Osteoblast (primary cell): ENCODE data around the gene NIPAL1. TPM values are rescaled to one million over a fixed set of nuclear protein-coding genes. Genes with fewer than 3 reads are reported as not detected.
A peak's percentile ranks its signal among the peaks of the same experiment; 100 is the strongest.

Source experiments
- DNase-seq: peaks from one replicate; pipeline ENCODE4 v3.0.0; 2011; ENCODE audit warnings: low spot score, mixed read lengths; ENCODE audit not compliant: insufficient read length; ENCODE audit errors: missing footprints
- H2AFZ ChIP-seq: 2 replicates; pipeline ENCODE4 v1.6.0; 2011; ENCODE audit warnings: mild to moderate bottlenecking, low read length
- H3K27ac ChIP-seq: 2 replicates; pipeline ENCODE4 v1.5.1; 2011; ENCODE audit warnings: mild to moderate bottlenecking, low read depth, low read length, moderate library complexity
- H3K27me3 ChIP-seq: 2 replicates; pipeline ENCODE4 v1.6.0; 2012; ENCODE audit warnings: mild to moderate bottlenecking, control low read depth, inconsistent platforms, low read length, moderate library complexity; ENCODE audit not compliant: insufficient read depth
- H3K36me3 ChIP-seq: 2 replicates; pipeline ENCODE4 v1.5.1; 2011; ENCODE audit warnings: mild to moderate bottlenecking, low read length, control low read depth, moderate library complexity; ENCODE audit not compliant: insufficient read depth
- H3K4me1 ChIP-seq: 2 replicates; pipeline ENCODE4 v1.5.1; 2011; ENCODE audit warnings: mild to moderate bottlenecking, low read length, control low read depth, moderate library complexity; ENCODE audit not compliant: insufficient read depth
- H3K4me2 ChIP-seq: 2 replicates; pipeline ENCODE4 v1.6.0; 2011; ENCODE audit warnings: mild to moderate bottlenecking, low read length; ENCODE audit not compliant: insufficient read depth
- H3K4me3 ChIP-seq: fragments of 200-600 bp; sonication (generic); 3 replicates; pipeline ENCODE4 v1.5.1; 2012; ENCODE audit warnings: mild to moderate bottlenecking, low read length, inconsistent platforms; ENCODE audit not compliant: insufficient read depth
- H3K79me2 ChIP-seq: 2 replicates; pipeline ENCODE4 v1.6.0; 2012; ENCODE audit warnings: mild to moderate bottlenecking, low read length, control low read depth, inconsistent platforms; ENCODE audit not compliant: insufficient read depth
- H3K9me3 ChIP-seq: 2 replicates; pipeline ENCODE4 v1.5.1; 2011; ENCODE audit warnings: low read depth, low read length, control low read depth
- H4K20me1 ChIP-seq: 2 replicates; pipeline ENCODE4 v1.6.0; 2012; ENCODE audit warnings: mild to moderate bottlenecking, low read length, control low read depth; ENCODE audit not compliant: insufficient read depth
- CTCF ChIP-seq: IDR thresholded peaks from 2 replicates; pipeline ENCODE4 v1.5.1; 2011; ENCODE audit warnings: mild to moderate bottlenecking, low read depth, low read length, moderate library complexity; ENCODE audit errors: extremely low read depth
- total RNA-seq: library from RNA; depleted of rRNA; stranded (reverse); fragments of >200 nt; gene quantifications from 2 replicates; pipeline ENCODE4 v1.2.3, GENCODE V29; 2012

NIPAL1 gene
- under 0.01 and 0.29 TPM in 2 replicates for total RNA-seq

- H3K27ac ChIP-seq, result peak within 1 kb of the TSS; percentile 15
- H3K79me2 ChIP-seq, result no peaks in the 10 kb centered on the region
- peaks cover 14% of the 10 kb centered on the region for H3K4me1 ChIP-seq
- H4K20me1 ChIP-seq, result no peaks in the 10 kb centered on the region
- no peaks in the 10 kb centered on the region for H3K9me3 ChIP-seq
- no peaks in the 10 kb centered on the region for H3K36me3 ChIP-seq
- peak within 1 kb of the TSS; percentile 93 for H2AFZ ChIP-seq
- H3K4me2 ChIP-seq, result peak within 1 kb of the TSS; percentile 98
- peak; percentile 94 for DNase-seq
- TF ChIP-seq CTCF, result peak; percentile 35
- peaks cover 9% of the 10 kb centered on the region for H3K27me3 ChIP-seq
- peak within 1 kb of the TSS; percentile 75 for H3K4me3 ChIP-seq
These were observed at the start of gene NIPAL1, which contains the start of gene CNGA1 for GRCh38 chr4:48016141-48017107. NIPAL1 (plus strand) TSS chr4:48016772; CDS start chr4:48016840, 68 bp downstream. CNGA1 (minus strand) TSS chr4:48016681; CDS start chr4:47952689, 63,992 bp downstream.

GRCh38 chr4:47968847-47969246 lies 47.7 kb upstream of the NIPAL1 start:
- no peak overlapping the region for H3K27ac ChIP-seq
- H3K36me3 ChIP-seq, result no peaks in the 10 kb centered on the region
- H3K9me3 ChIP-seq, result no peaks in the 10 kb centered on the region
- H3K79me2 ChIP-seq, result no peaks in the 10 kb centered on the region
- no peak overlapping the region for H2AFZ ChIP-seq
- no peaks in the 10 kb centered on the region for H4K20me1 ChIP-seq
- no peak for TF ChIP-seq CTCF
- H3K27me3 ChIP-seq, result no peaks in the 10 kb centered on the region
- no peaks in the 10 kb centered on the region for H3K4me1 ChIP-seq
- H3K4me3 ChIP-seq, result no peak overlapping the region
- DNase-seq, result no peak
- no peak overlapping the region for H3K4me2 ChIP-seq

GRCh38 chr4:47972181-47972580 lies 44.4 kb upstream of the NIPAL1 start:
- Histone ChIP-seq H3K79me2 (no peaks in the 10 kb centered on the region), H3K4me1 (no peaks in the 10 kb centered on the region), H4K20me1 (no peaks in the 10 kb centered on the region), H3K27me3 (no peaks in the 10 kb centered on the region), H3K27ac (no peak overlapping the region), H3K9me3 (no peaks in the 10 kb centered on the region), H3K36me3 (no peaks in the 10 kb centered on the region), H3K4me3 (no peak overlapping the region), H3K4me2 (no peak overlapping the region), H2AFZ (no peak overlapping the region)
- TF ChIP-seq CTCF, result no peak
- no peak for DNase-seq

GRCh38 chr4:47972721-47973120 lies 43.9 kb upstream of the NIPAL1 start:
- no peak for TF ChIP-seq CTCF
- H3K4me2 ChIP-seq, result no peak overlapping the region
- H3K36me3 ChIP-seq, result no peaks in the 10 kb centered on the region
- DNase-seq, result no peak
- H3K4me3 ChIP-seq, result no peak overlapping the region
- no peaks in the 10 kb centered on the region for H3K4me1 ChIP-seq
- no peaks in the 10 kb centered on the region for H3K9me3 ChIP-seq
- H3K27me3 ChIP-seq, result no peaks in the 10 kb centered on the region
- no peaks in the 10 kb centered on the region for H4K20me1 ChIP-seq
- H3K27ac ChIP-seq, result no peak overlapping the region
- H3K79me2 ChIP-seq, result no peaks in the 10 kb centered on the region
- no peak overlapping the region for H2AFZ ChIP-seq
